Activated CD8-positive, alpha-beta memory T cell treated with anti-CD3 and anti-CD28 coated beads, Interleukin-2, amount 50 U/mL, for 24 hours (primary cell): ENCODE measurements around the gene LTB4R.
A peak's percentile ranks its signal among the peaks of the same experiment; 100 is the strongest.
"Not testable (repeated sequence)": the region's sequence is repeated elsewhere in the genome, so short reads cannot be mapped to it uniquely, and the experiment has no call there.

Experiments used
- DNase-seq: peaks from one replicate; pipeline ENCODE4 v3.0.0-alpha.2; 2020; ENCODE audit errors: extremely low read depth

LTB4R gene

DNA sequence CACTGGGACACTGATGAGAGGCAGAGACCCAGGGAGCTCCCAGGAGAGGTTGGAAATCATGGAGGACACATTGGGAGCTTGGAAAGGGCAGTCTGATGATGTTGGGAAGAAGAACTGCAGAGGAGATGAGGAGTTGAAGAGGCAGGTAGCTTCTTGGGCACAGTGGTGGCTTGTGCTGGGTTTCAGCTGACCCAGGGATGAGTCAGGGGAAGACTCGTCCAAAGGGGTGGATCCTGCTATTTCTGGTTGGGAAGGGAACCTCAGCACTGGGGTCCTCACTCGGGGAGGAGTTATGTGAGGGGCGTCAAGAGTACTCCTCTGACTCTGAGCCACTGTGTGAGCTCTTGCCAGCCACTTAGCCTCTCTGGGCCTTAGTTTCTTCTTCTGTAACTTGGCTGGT, 12.0 kb downstream of the LTB4R start:
- no peak for DNase-seq

DNA sequence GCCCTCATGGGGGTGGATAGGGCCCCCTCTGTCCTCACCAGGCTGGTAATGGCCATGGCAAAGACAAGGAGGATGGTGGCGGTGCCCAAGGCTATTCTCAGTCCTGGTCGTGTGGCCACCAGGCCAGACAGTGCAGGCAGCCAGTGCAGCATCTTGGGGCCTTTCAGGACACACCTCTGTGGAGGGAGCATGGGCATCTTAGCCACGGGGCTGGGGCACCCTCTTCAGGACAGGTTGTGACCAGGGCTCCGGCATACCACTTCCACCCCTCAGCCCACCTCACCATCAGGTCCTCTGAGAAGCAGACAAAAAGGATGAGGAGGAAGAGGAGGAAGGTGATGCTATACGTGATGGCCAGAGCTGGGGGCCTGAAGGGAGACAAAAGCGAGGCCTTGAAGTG, 12.7 kb downstream of the LTB4R start:
- DNase-seq, result no peak

DNA sequence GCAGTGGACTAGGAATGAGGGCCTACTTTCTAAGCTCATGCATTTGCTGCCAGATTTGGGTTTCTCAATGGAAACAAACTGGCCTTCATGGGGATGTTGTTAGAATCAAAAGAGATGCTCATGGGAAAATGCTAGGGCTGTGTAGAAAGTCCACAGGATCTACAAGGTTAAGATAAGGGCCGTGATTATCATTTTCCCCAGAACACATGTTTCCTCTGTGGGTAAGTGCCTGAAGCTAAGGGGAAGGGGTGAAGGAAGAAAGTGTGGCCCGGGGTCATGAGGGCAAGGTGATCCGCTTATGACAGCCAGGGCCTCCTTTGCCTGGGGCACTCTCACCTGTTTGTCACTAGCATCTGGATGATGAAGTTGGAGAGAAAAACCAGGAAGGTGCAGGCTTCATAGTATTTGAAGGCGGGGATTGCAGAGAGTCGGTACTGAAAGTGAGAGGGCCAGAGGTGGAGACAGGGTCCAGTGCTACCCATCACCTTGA, 13.8 kb downstream of the LTB4R start:
- no peak for DNase-seq

- DNase-seq, result no peak
Observed at GRCh38 chr14:24325963-24326362, 14.7 kb downstream of the LTB4R start.

- DNase-seq, result no peak
Observed at GRCh38 chr14:24327303-24327702, 16.0 kb downstream of the LTB4R start.

DNA sequence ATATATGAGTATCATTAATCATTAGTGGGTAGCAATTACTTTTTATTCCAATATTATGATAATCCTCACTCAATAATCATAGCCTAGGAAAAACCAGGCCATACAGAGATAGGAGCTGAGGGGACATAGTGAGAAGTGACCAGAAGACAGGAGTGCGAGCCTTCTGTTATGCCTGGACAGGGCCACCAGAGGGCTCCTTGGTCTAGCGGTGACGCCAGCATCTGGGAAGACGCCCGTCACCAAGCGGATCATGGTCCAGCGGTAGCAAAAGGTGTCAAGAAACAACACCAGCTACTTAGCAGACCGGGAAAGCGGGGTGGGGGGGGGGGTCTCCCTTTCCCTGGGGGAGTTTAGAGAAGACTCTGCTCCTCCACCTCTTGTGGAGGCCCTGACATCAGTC, 16.6 kb downstream of the LTB4R start:
- DNase-seq, result not testable (repeated sequence)

- DNase-seq, result no peak
Observed at GRCh38 chr14:24329073-24329663, 17.9 kb downstream of the LTB4R start.

DNA sequence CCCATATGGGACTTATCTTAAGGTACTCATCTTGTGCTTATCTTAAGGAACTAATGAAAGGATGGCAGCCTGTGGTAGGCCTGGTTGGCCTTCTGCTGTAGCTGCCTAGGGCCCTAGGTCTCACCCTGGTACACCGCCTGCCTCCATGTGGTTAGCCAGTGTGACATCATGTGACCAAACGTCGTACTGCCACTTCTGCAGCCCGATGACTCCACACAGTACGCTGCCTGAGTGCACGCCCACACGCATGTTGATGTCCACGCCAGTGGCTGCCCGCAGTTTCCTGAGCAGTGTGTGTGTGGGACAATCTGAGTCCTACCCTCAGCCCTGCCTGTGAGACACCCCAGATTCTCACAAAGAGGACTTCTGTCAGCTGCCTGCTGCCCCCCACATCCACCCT, 18.4 kb downstream of the LTB4R start:
- peak; percentile 39 for DNase-seq

DNA sequence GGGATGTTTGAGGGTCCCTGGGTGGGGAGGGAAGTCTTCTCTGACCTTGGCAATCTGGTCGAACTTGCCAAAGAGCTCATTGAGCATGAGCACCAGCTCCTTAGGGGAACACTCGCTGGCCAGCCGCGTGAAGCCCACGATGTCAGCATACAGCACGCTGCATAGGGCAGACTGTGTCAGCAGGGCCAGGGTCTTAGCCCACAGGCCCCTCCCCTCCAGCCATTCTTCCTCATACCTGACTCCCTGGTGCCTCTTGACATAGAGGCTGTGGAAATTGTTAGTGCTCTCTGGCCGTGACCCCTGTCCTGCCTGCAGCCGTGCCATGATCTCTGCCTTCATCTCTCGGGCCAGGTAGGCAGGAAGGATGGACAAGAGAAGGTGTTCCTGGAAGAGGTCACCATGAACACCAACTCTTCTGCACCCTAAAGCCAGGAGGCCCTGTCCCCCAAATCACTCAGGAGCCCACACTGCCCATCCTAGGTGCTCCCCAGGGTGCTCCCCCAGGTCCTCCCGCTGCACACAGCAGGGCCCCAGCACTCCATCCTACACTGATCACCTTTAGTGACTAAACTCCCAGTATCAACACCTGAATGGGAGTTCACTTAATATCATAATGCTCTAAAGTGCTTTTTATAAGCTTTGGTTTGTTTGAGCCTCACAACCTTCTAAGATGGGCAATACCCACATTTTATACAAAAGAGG, 19.8 kb downstream of the LTB4R start:
- DNase-seq, result no peak

DNA sequence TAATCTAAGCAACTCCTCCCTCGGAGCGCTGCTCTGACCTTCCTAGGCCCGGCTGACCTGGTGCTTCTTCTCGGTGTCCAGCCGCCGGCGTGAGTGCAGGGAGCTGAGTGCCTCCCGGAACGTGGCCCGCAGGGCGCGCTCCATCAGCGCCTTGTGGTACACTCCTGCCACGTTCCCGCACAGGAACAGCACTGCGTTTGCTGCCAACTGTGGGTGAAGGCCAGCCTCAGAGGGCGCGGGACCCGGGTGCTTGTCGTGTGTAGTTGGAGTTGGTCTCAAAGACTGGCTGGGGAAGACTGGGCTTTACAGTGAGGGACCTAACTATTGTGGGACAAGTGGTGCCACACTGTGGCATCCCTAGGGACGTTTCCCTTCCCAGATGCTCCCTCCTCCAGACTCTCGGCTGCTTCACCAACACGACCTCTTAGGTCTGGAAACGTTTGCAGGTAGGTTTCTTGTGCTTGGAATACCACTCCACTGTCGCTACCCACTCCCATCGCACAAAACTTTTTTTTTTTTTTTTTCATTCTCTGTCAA, 20.5 kb downstream of the LTB4R start:
- DNase-seq, result no peak

DNA sequence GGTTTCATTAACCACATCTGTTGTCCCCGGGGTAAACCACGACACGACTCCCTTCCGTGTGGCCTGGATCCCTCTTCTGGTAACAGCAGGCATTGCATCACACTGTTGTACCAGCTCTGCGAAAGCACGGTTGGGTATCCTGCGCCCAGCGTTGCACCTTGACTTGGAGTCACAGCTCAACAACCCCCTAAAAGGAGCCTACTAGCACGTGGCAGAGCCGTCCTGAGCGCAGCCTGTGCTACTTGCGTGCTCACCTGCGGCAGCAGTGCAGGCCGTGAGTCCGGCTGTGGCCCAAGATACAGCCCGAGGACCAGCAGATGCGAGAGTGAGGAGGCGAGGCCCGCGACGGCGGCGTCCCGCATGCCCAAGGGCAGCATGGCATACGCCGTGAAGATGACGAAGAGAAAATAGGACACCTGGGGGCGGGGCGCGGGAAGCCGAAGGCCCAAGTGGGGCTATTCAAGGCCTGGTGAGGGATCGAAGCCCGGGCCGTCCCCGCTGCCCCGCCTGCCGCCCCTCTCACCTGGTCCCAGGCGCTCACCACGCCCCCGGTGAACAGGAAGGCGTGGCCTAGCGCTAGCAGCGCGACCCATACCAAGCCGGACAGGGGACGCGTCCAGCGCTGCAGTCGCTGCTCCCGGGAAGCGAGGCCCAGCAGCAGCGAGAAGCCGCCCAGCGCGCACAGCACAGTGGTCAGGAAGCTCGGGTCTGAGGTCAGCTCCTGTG, 21.1 kb downstream of the LTB4R start:
- DNase-seq, result peak; percentile 70

- no peak for DNase-seq
Observed at GRCh38 chr14:24334431-24335291, 23.4 kb downstream of the LTB4R start, which contains the start of gene ADCY4. TSS of gene ADCY4 (minus strand) at chr14:24335071. CDS start at chr14:24334652, 419 bp downstream.

GRCh38 chr14:24335461-24336171, 24.3 kb downstream of the LTB4R start:
- no peak for DNase-seq

- DNase-seq, result no peak
Observed at GRCh38 chr14:24337144-24337823, 26.0 kb downstream of the LTB4R start.

DNA sequence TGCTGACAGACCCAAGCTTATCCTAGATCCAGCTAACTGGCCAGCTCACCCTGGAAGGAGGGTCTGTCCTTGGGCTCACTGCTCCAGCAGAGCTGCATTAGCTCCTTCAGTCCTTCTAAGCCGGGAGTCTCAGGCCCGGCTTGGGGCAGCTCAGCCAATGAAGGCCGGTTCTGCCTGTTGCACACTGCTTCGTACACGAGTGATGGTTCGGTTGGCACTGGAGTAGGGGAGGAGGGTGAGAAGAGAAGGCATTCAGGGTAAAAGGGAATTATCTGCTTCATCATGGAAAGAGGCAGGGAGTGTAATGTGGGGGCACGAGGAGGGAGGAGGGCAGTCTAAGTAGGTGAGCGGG, 26.5 kb downstream of the LTB4R start:
- no peak for DNase-seq

DNA sequence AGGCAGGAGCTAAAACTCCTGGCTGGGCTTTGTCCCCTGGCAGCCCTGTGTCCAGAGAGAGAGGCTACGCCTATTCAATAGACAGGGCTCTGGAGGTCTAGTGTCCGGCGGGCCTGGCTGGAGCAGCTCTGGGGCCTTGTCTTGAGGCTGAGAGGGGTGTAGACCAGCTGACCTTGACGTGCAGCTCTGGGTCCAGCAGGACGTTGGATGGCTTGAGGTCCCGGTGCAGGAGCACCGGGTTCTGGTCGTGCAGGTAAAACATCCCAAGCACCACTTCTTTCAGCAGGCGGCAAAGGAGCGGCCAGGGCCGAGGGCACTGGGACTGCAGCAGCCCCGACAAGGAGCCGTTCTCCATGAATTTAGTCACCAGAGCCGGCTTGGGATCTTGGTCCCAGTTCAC, 27.5 kb downstream of the LTB4R start:
- DNase-seq, result no peak

- peak; percentile 26 for DNase-seq
Observed at GRCh38 chr14:24339284-24340151, 28.2 kb downstream of the LTB4R start, which contains the start of gene RIPK3. TSS of gene RIPK3 (minus strand) at chr14:24339991. CDS start at chr14:24339826, 165 bp downstream.

DNA sequence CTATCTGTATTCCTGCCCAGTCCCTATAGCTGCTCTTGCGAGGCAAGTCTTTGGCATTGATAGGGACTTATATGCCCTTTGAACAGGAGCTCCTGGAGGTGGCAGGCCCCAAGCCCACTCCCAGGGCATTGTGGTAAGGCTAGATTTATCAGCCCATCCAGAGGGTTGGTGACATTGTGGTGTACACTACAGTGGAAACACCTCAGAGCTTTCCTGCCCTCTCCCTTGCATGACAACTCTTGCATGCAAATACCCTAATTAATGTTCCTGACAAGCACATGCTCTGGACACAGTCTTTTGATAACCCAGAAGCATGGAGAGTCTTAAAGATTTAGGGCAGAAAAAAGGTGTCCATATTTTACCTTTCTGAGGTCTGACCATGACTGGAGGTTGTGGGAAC, 29.3 kb downstream of the LTB4R start:
- no peak for DNase-seq

GRCh38 chr14:24342889-24343288, 31.6 kb downstream of the LTB4R start:
- no peak for DNase-seq
